Hematopoietic multipotent progenitor cell treated with erythropoietin and hydrocortisone succinate and interleukin-3 and kit ligand, for 17 days (in vitro differentiated cells): ENCODE results near the gene ASB2.

Experiments used
- DNase-seq: peaks from one replicate; pipeline ENCODE4 v3.0.0-alpha.2; 2015; ENCODE audit warnings: low spot score

Gene ASB2

GRCh38 chr14:93976477-93977057 is at the start of gene ASB2:
Gene ASB2, minus strand, starts transcription at chr14:93976570. Its CDS starts 12,031 bp downstream, at chr14:93964539.
- DNase-seq, result no peak

GRCh38 chr14:94025720-94026119 is 49.4 kb upstream of the ASB2 start:
- no peak for DNase-seq

GRCh38 chr14:94024549-94024948 is 48.2 kb upstream of the ASB2 start:
- DNase-seq, result no peak

GRCh38 chr14:94022532-94023411 is 46.4 kb upstream of the ASB2 start:
- no peak for DNase-seq

- no peak for DNase-seq
Observed at GRCh38 chr14:94021416-94022157, 45.2 kb upstream of the ASB2 start.

- DNase-seq, result no peak
Observed at GRCh38 chr14:94021001-94021400, 44.6 kb upstream of the ASB2 start.

- DNase-seq, result no peak
Observed at GRCh38 chr14:94020267-94020666, 43.9 kb upstream of the ASB2 start.

GRCh38 chr14:94019329-94019728 is 43.0 kb upstream of the ASB2 start:
- no peak for DNase-seq

- no peak for DNase-seq
Observed at GRCh38 chr14:94018308-94018707, 41.9 kb upstream of the ASB2 start.

GRCh38 chr14:94016446-94016976 is 40.1 kb upstream of the ASB2 start:
- no peak for DNase-seq

- no peak for DNase-seq
Observed at GRCh38 chr14:94015223-94015622, 38.9 kb upstream of the ASB2 start.

GRCh38 chr14:94014382-94014781 is 38.0 kb upstream of the ASB2 start:
- no peak for DNase-seq

GRCh38 chr14:94011795-94012194 is 35.4 kb upstream of the ASB2 start:
- DNase-seq, result no peak

GRCh38 chr14:94010625-94011024 is 34.3 kb upstream of the ASB2 start:
- no peak for DNase-seq

GRCh38 chr14:94009767-94010166 is 33.4 kb upstream of the ASB2 start:
- DNase-seq, result no peak

GRCh38 chr14:94008234-94008633 is 31.9 kb upstream of the ASB2 start:
- DNase-seq, result no peak

GRCh38 chr14:94005324-94006073 is 29.1 kb upstream of the ASB2 start:
- no peak for DNase-seq

- DNase-seq, result no peak
Observed at GRCh38 chr14:94004015-94004414, 27.6 kb upstream of the ASB2 start.

GRCh38 chr14:94003397-94003796 is 27.0 kb upstream of the ASB2 start:
- no peak for DNase-seq

GRCh38 chr14:94001501-94002396 is 25.4 kb upstream of the ASB2 start:
- DNase-seq, result peak; percentile 49

GRCh38 chr14:94001016-94001415 is 24.6 kb upstream of the ASB2 start:
- no peak for DNase-seq
